ENCODE results near the gene SELPLG.
"Not testable (repeated sequence)": the region's sequence is repeated elsewhere in the genome, so short reads cannot be mapped to it uniquely, and the experiment has no call there.

SELPLG gene

GRCh38 chr12:108637222-108637971 is 3.7 kb upstream of the SELPLG start:
- DNase-seq, result no peak

GRCh38 chr12:108635997-108636808 is 2.5 kb upstream of the SELPLG start:
- no peak for DNase-seq

- no peak for DNase-seq
Measured at GRCh38 chr12:108635201-108635996, 1.7 kb upstream of the SELPLG start.

GRCh38 chr12:108634341-108634751 is 652 bp upstream of the SELPLG start:
- no peak for DNase-seq

GRCh38 chr12:108633081-108633533 is 587 bp downstream of the SELPLG start:
- no peak for DNase-seq

GRCh38 chr12:108631261-108631660 is 2.4 kb downstream of the SELPLG start:
- DNase-seq, result not testable (repeated sequence)

GRCh38 chr12:108630481-108631207 is 3.0 kb downstream of the SELPLG start:
- no peak for DNase-seq

GRCh38 chr12:108629824-108630476 is 3.7 kb downstream of the SELPLG start:
- peak; percentile 24 for DNase-seq

GRCh38 chr12:108629151-108629550 is 4.5 kb downstream of the SELPLG start:
- no peak for DNase-seq

GRCh38 chr12:108627134-108627920 is 6.4 kb downstream of the SELPLG start:
- no peak for DNase-seq

GRCh38 chr12:108625228-108625627 is 8.5 kb downstream of the SELPLG start:
- DNase-seq, result no peak

GRCh38 chr12:108623577-108623976 is 10.1 kb downstream of the SELPLG start:
- no peak for DNase-seq

- no peak for DNase-seq
Measured at GRCh38 chr12:108622921-108623514, 10.7 kb downstream of the SELPLG start.

GRCh38 chr12:108622421-108622820 is 11.3 kb downstream of the SELPLG start:
- DNase-seq, result no peak

- DNase-seq, result no peak
Measured at GRCh38 chr12:108621161-108621560, 12.5 kb downstream of the SELPLG start.

GRCh38 chr12:108620236-108620879 is 13.3 kb downstream of the SELPLG start:
- no peak for DNase-seq

- no peak for DNase-seq
Measured at GRCh38 chr12:108619369-108620160, 14.1 kb downstream of the SELPLG start.

- DNase-seq, result not testable (repeated sequence)
Measured at GRCh38 chr12:108618953-108619274, 14.8 kb downstream of the SELPLG start.
